SH-SY5Y (cell line): Measurements from ENCODE around the gene MYO7B.

Experiments
- GATA2 ChIP-seq: IDR thresholded peaks from 2 replicates; pipeline ENCODE4 v1.6.1; 2011; ENCODE audit warnings: mild to moderate bottlenecking, low read depth, low read length
- GATA3 ChIP-seq: IDR thresholded peaks from 2 replicates; pipeline ENCODE4 v1.6.1; 2011; ENCODE audit warnings: low read depth, mild to moderate bottlenecking, low read length, moderate library complexity

GRCh38 chr2:127541809-127542208, 6.3 kb downstream of the MYO7B start:
- TF ChIP-seq GATA2 (no peak), GATA3 (no peak)
